ENCODE results near the gene AFF1. TPM values are rescaled to one million over a fixed set of nuclear protein-coding genes. Genes with fewer than 3 reads are reported as not detected.

Gene AFF1
- total and polyA plus RNA-seq, 2 of the 4 experiments (the other 2 are of a cell fraction), result 7.0 to 9.6 TPM

- H3K56ac ChIP-seq (ENCODE audit: extremely low read depth, insufficient read depth, low read length), result no peak overlapping the region
- peak overlapping the region; percentile 59 for H2AK9ac ChIP-seq (replicated peaks; ENCODE audit: low read depth, low read length, poor library complexity)
- H4K91ac ChIP-seq (ENCODE audit: insufficient read depth, low read depth, low read length), result no peak overlapping the region
- peak overlapping the region; percentile 16; the same call in 1 of the 2 replicates for H3K18ac ChIP-seq (ENCODE audit: low read depth, low read length)
- H3K27me3 ChIP-seq (ENCODE audit: control insufficient read depth, insufficient read depth, low read length), result no peaks in the 10 kb centered on the region
- intact Hi-C loops (cut with micrococcal nuclease), result no loop called here
- H3K9me1 ChIP-seq (ENCODE audit: insufficient read depth, low read length), result peaks cover 14% of the 10 kb centered on the region; the same call in 1 of the 2 replicates
- no peak overlapping the region for H3K4me3 ChIP-seq (ENCODE audit: insufficient read depth, low read depth, low read length)
- H4K8ac ChIP-seq (ENCODE audit: low read depth in 2 of 2, low read length in 2 of 2), result peak overlapping the region in 1 of 2 experiments; percentile 33; a peak in 1 of 4 replicates
- H3K9ac ChIP-seq (ENCODE audit: low read depth, low read length), result peak overlapping the region; percentile 42; the same call in 1 of the 2 replicates
- TF ChIP-seq MAZ (IDR thresholded peaks at IDR 0.05; ENCODE audit: borderline replicate concordance, low read depth, low read length) (no peak), MXI1 (IDR thresholded peaks at IDR 0.05; ENCODE audit: borderline replicate concordance, low read depth, low read length) (peak; percentile 94), BHLHE40 (IDR thresholded peaks at IDR 0.05; ENCODE audit: low read depth, low read length) (no peak)
- in situ Hi-C loops (cut with MboI; ENCODE audit: low sequenced_read_pairs), result no loop called here
- no peak overlapping the region for H2BK5ac ChIP-seq (ENCODE audit: low read depth, low read length, poor library complexity, severe bottlenecking)
- H4K20me1 ChIP-seq (ENCODE audit: insufficient read depth, low read length), result peaks cover 38% of the 10 kb centered on the region
- H3K23ac ChIP-seq (ENCODE audit: low read depth, low read length), result peak overlapping the region; percentile 49
- ChIA-PET CTCF (interaction anchor here (0.7 kb wide), 1 partner anchor 181 kb away, joined by 3 read pairs; no protein-coding TSS in a partner anchor), POLR2A (ENCODE audit: unreplicated experiment) (interaction anchor here (0.6 kb wide), 1 partner anchor 227 kb away, joined by 3 read pairs; no protein-coding TSS in a partner anchor)
- dilution Hi-C loops (cut with HindIII; ENCODE audit: low sequenced_read_pairs, unreplicated experiment), result no loop called here
- H3K14ac ChIP-seq (replicated peaks; ENCODE audit: low read depth, low read length), result peak overlapping the region; percentile 20
- no peak overlapping the region for H2BK120ac ChIP-seq (ENCODE audit: low read depth, low read length)
- 100% methylated on average over 1 of the region's 13 CpGs; no CpG with 5 or more reads in 1 of the 2 experiments for WGBS, 2 experiments (ENCODE audit: extremely low coverage in 2 of 2, insufficient read length in 1 of 2)
- H2BK15ac ChIP-seq (ENCODE audit: low read depth, low read length), result no peak overlapping the region; the same call in 2 of the 3 replicates
- no peak overlapping the region for H2BK20ac ChIP-seq (ENCODE audit: low read depth, low read length)
- no peaks in the 10 kb centered on the region for H3K9me3 ChIP-seq (ENCODE audit: control insufficient read depth, insufficient read depth, low read length)
- H3K4ac ChIP-seq (ENCODE audit: low read depth, low read length), result peak overlapping the region; percentile 28; the same call in 1 of the 2 replicates
- DNase-seq, result peak; percentile 33
- peak; percentile 30 for ATAC-seq (ENCODE audit: low read depth)
- peak overlapping the region; percentile 92 for H3K4me2 ChIP-seq (ENCODE audit: low read depth, low read length)
- no peak overlapping the region for H4K5ac ChIP-seq (ENCODE audit: low read depth, low read length)
- H3K36me3 ChIP-seq (ENCODE audit: control insufficient read depth, insufficient read depth, low read length), result no peaks in the 10 kb centered on the region; the same call in 1 of the 2 replicates
- no TSS peak for BruUV-seq (replicated peaks)
- peaks cover 39 to 76% of the 10 kb centered on the region in 2 experiments for H3K79me1 ChIP-seq (ENCODE audit: low read depth in 1 of 2, low read length in 2 of 2)
- H3K27ac ChIP-seq (ENCODE audit: insufficient read depth, low read length), result peak overlapping the region; percentile 32; the same call in 1 of the 2 replicates
- H2AK5ac ChIP-seq (ENCODE audit: low read depth, low read length), result no peak overlapping the region
- H3K4me1 ChIP-seq (ENCODE audit: control insufficient read depth, insufficient read depth, low read length), result peaks cover 19% of the 10 kb centered on the region
- H2AFZ ChIP-seq (replicated peaks; ENCODE audit: low read length, poor library complexity), result peak overlapping the region; percentile 74
These were observed 96.1 kb downstream of the AFF1 start for GRCh38 chr4:87030755-87031441.

Data from IMR-90 (cell line).